GM03348 (cell line): Measurements from ENCODE around the gene MARCHF7.

Experiments
- DNase-seq: peaks from one replicate; pipeline ENCODE4 v3.0.0; 2012; ENCODE audit warnings: low spot score

The MARCHF7 gene

DNA sequence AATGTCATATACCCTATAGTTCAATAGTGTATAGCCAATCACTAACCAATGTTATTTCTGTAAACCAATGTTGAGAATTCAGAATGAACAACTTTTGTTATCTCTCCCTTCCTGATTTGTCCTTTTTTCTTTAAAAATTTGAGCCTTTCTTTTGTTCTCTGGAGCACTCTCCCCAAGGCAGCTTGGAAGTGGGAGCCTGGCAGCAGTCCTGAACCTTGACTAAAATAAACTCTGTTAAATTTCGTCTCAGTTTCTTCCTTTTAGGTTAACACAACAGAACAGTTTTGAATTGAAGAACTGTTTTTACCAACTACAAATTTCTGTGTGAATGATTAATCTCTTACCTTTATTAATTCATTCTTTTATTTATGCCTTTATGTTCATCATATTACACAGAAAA lies 49.8 kb downstream of the MARCHF7 start:
- no peak for DNase-seq
